ENCODE results near the gene CXADR. TPM values are rescaled to one million over a fixed set of nuclear protein-coding genes. Genes with fewer than 3 reads are reported as not detected.

CXADR gene
- total and polyA plus RNA-seq, 4 donors, result 8.5 to 46.4 (median 26.5) TPM

GRCh38 chr21:17536381-17536780, 23.5 kb downstream of the CXADR start:
- Histone ChIP-seq H3K9me3 (ENCODE audit: control insufficient read depth in 4 of 4, low read length in 3 of 4) (no peaks in the 10 kb centered on the region), H3K4me3 (ENCODE audit: low read depth in 1 of 3, low read length in 3 of 3) (no peak overlapping the region), H3K9ac (ENCODE audit: low read depth in 1 of 2, low read length in 2 of 2) (no peak overlapping the region), H3K4me1 (ENCODE audit: control insufficient read depth in 4 of 4, insufficient read depth in 4 of 4, low read length in 3 of 4) (peaks cover 10 to 28% (median 19%) of the 10 kb centered on the region in 4 donors), H3K36me3 (ENCODE audit: control insufficient read depth in 4 of 4, insufficient read depth in 3 of 4, low read depth in 1 of 4, low read length in 3 of 4) (peaks cover 0 to 3% (median 2%) of the 10 kb centered on the region in 4 donors), H3K27me3 (ENCODE audit: control insufficient read depth in 4 of 4, insufficient read depth in 4 of 4, low read length in 3 of 4) (no peaks in the 10 kb centered on the region), H3K27ac (ENCODE audit: low read depth in 1 of 2, low read length in 2 of 2) (no peak overlapping the region)
- DNase-seq (ENCODE audit: low spot score), result no peak
- TF ChIP-seq EGR1 (IDR thresholded peaks at IDR 0.05; ENCODE audit: low read depth in 2 of 2), result no peak
- TF ChIP-seq CTCF (IDR thresholded peaks at IDR 0.05; ENCODE audit: low read depth, low read length, missing input control), result no peak
- no peak for TF ChIP-seq HNF4A (conservative IDR thresholded peaks at IDR 0.05)
- no peak for TF ChIP-seq YY1 (IDR thresholded peaks at IDR 0.05)
- TF ChIP-seq REST (IDR thresholded peaks at IDR 0.05), result no peak
- TF ChIP-seq SP1 (IDR thresholded peaks at IDR 0.05), result no peak
- 67% methylated on average over 3 of the region's 3 CpGs for WGBS

- TF ChIP-seq HNF4G (IDR thresholded peaks at IDR 0.05) (no peak), EGR1 (IDR thresholded peaks at IDR 0.05; ENCODE audit: low read depth in 2 of 2) (no peak), YY1 (IDR thresholded peaks at IDR 0.05) (no peak), ATF3 (IDR thresholded peaks at IDR 0.05) (no peak), RAD21 (IDR thresholded peaks at IDR 0.05) (no peak)
Measured at GRCh38 chr21:17537299-17537698, 24.5 kb downstream of the CXADR start.

GRCh38 chr21:17538576-17538975, 25.7 kb downstream of the CXADR start:
- H3K4me3 ChIP-seq (ENCODE audit: low read depth in 1 of 3, low read length in 3 of 3), result no peak overlapping the region
- TF ChIP-seq GABPA (IDR thresholded peaks at IDR 0.05 in 1 of 2, conservative IDR thresholded peaks at IDR 0.05 in 1 of 2) (no peak), JUND (IDR thresholded peaks at IDR 0.05) (no peak), YY1 (IDR thresholded peaks at IDR 0.05) (no peak), ZBTB33 (IDR thresholded peaks at IDR 0.05) (no peak), MAX (IDR thresholded peaks at IDR 0.05) (no peak), FOXA2 (IDR thresholded peaks at IDR 0.05) (no peak)
- no peak overlapping the region for H3K9ac ChIP-seq (ENCODE audit: low read depth in 1 of 2, low read length in 2 of 2)
- peaks cover 0 to 3% (median 2%) of the 10 kb centered on the region in 4 donors for H3K36me3 ChIP-seq (ENCODE audit: control insufficient read depth in 4 of 4, insufficient read depth in 3 of 4, low read depth in 1 of 4, low read length in 3 of 4)
- H3K27ac ChIP-seq (ENCODE audit: low read depth in 1 of 2, low read length in 2 of 2), result no peak overlapping the region
- H3K27me3 ChIP-seq (ENCODE audit: control insufficient read depth in 4 of 4, insufficient read depth in 4 of 4, low read length in 3 of 4), result no peaks in the 10 kb centered on the region
- no peaks in the 10 kb centered on the region for H3K9me3 ChIP-seq (ENCODE audit: control insufficient read depth in 4 of 4, low read length in 3 of 4)
- 61% methylated on average over 2 of the region's 2 CpGs for WGBS
- peaks cover 16 to 44% (median 36%) of the 10 kb centered on the region in 4 donors for H3K4me1 ChIP-seq (ENCODE audit: control insufficient read depth in 4 of 4, insufficient read depth in 4 of 4, low read length in 3 of 4)
- DNase-seq (ENCODE audit: low spot score), result no peak

More at GRCh38 chr21:17537299-17537698, 24.5 kb downstream of the CXADR start:
- no peak overlapping the region for H3K27ac ChIP-seq (ENCODE audit: low read depth in 1 of 2, low read length in 2 of 2)
- peaks cover 0 to 3% (median 2%) of the 10 kb centered on the region in 4 donors for H3K36me3 ChIP-seq (ENCODE audit: control insufficient read depth in 4 of 4, insufficient read depth in 3 of 4, low read depth in 1 of 4, low read length in 3 of 4)
- peaks cover 16 to 34% (median 26%) of the 10 kb centered on the region in 4 donors for H3K4me1 ChIP-seq (ENCODE audit: control insufficient read depth in 4 of 4, insufficient read depth in 4 of 4, low read length in 3 of 4)
- no peaks in the 10 kb centered on the region for H3K27me3 ChIP-seq (ENCODE audit: control insufficient read depth in 4 of 4, insufficient read depth in 4 of 4, low read length in 3 of 4)
- DNase-seq (ENCODE audit: low spot score), result no peak
- no peak overlapping the region for H3K4me3 ChIP-seq (ENCODE audit: low read depth in 1 of 3, low read length in 3 of 3)
- H3K9ac ChIP-seq (ENCODE audit: low read depth in 1 of 2, low read length in 2 of 2), result no peak overlapping the region
- no peaks in the 10 kb centered on the region for H3K9me3 ChIP-seq (ENCODE audit: control insufficient read depth in 4 of 4, low read length in 3 of 4)
- 28% methylated on average over 2 of the region's 2 CpGs for WGBS
